ENCODE measurements around the gene PRXL2C.

GRCh38 chr9:96619124-96619465 is 36.0 kb downstream of the PRXL2C start:
- TF ChIP-seq CTCF (IDR thresholded peaks at IDR 0.05; ENCODE audit: poor library complexity, severe bottlenecking) (no peak), REST (IDR thresholded peaks at IDR 0.05; ENCODE audit: borderline replicate concordance) (no peak), SMC3 (conservative IDR thresholded peaks at IDR 0.05; ENCODE audit: poor library complexity) (no peak)
